Liver (tissue), 9 donors: ENCODE data around the gene TET3. TPM values are rescaled to one million over a fixed set of nuclear protein-coding genes. Genes with fewer than 3 reads are reported as not detected.

Source experiments
- DNase-seq: peaks from one replicate; pipeline ENCODE4 v3.0.0-alpha.2; 2017; ENCODE audit warnings: low spot score
- H3K27ac ChIP-seq, 2 donors: one replicate each; pipeline ENCODE4 v1.7.0; 2013; ENCODE audit warnings: inconsistent platforms in 2 of 2, low read length in 2 of 2, control low read depth in 1 of 2, low read depth in 1 of 2, mild to moderate bottlenecking in 1 of 2
- H3K27me3 ChIP-seq, 4 donors: one replicate each; pipeline versions ENCODE4 v1.6.1 to v1.7.0; 2013; ENCODE audit warnings: low read length in 3 of 4, inconsistent platforms in 1 of 4, mild to moderate bottlenecking in 1 of 4, moderate library complexity in 1 of 4; ENCODE audit not compliant: control insufficient read depth in 4 of 4, insufficient read depth in 4 of 4
- H3K36me3 ChIP-seq, 4 donors: one replicate each; pipeline versions ENCODE4 v1.6.1 to v1.7.0; 2013; ENCODE audit warnings: low read length in 3 of 4, mild to moderate bottlenecking in 3 of 4, low read depth in 1 of 4, moderate library complexity in 1 of 4; ENCODE audit not compliant: control insufficient read depth in 4 of 4, insufficient read depth in 3 of 4
- H3K4me1 ChIP-seq, 4 donors: one replicate each; pipeline versions ENCODE4 v1.6.1 to v1.7.0; 2013; ENCODE audit warnings: low read length in 3 of 4, mild to moderate bottlenecking in 3 of 4, moderate library complexity in 1 of 4; ENCODE audit not compliant: control insufficient read depth in 4 of 4, insufficient read depth in 4 of 4
- H3K4me3 ChIP-seq, 3 donors: one replicate each; pipeline versions ENCODE4 v1.6.1 to v1.7.0; 2013; ENCODE audit warnings: low read length in 3 of 3, control low read depth in 1 of 3, low read depth in 1 of 3, mild to moderate bottlenecking in 1 of 3
- H3K9ac ChIP-seq, 2 donors: one replicate each; pipeline ENCODE4 v1.7.0; 2013; ENCODE audit warnings: low read length in 2 of 2, mild to moderate bottlenecking in 2 of 2, moderate library complexity in 2 of 2, control low read depth in 1 of 2, low read depth in 1 of 2
- H3K9me3 ChIP-seq, 4 donors: one replicate each; pipeline versions ENCODE4 v1.6.1 to v1.7.0; 2013; ENCODE audit warnings: low read length in 3 of 4; ENCODE audit not compliant: control insufficient read depth in 4 of 4
- EGR1 ChIP-seq, 2 donors: IDR thresholded peaks; 2 replicates each; pipeline ENCODE4 v1.6.1; 2016 to 2018; ENCODE audit warnings: antibody characterized with exemption in 2 of 2, low read depth in 2 of 2
- FOXA1 ChIP-seq: IDR thresholded peaks from 2 replicates; pipeline ENCODE4 v1.6.1; 2016; ENCODE audit warnings: antibody characterized with exemption
- GABPA ChIP-seq, 2 donors: IDR thresholded peaks in 1 of 2; conservative IDR thresholded peaks in 1 of 2; 2 replicates each; pipeline ENCODE4 v1.6.1; 2016; ENCODE audit warnings: antibody characterized with exemption in 2 of 2, mild to moderate bottlenecking in 1 of 2, moderate library complexity in 1 of 2
- HNF4A ChIP-seq, 2 donors: conservative IDR thresholded peaks; 2 replicates each; pipeline ENCODE4 v1.6.1; 2016; ENCODE audit warnings: antibody characterized with exemption in 2 of 2, mild to moderate bottlenecking in 2 of 2
- JUND ChIP-seq, 2 donors: IDR thresholded peaks; 2 replicates each; pipeline ENCODE4 v1.6.1; 2016; ENCODE audit warnings: antibody characterized with exemption in 2 of 2
- MAX ChIP-seq: IDR thresholded peaks from 2 replicates; pipeline ENCODE4 v1.6.1; 2016; ENCODE audit warnings: antibody characterized with exemption
- NR2F2 ChIP-seq: IDR thresholded peaks from 2 replicates; pipeline ENCODE4 v1.6.1; 2016; ENCODE audit warnings: antibody characterized with exemption
- RAD21 ChIP-seq, 2 donors: IDR thresholded peaks; 2 replicates each; pipeline ENCODE4 v1.6.1; 2016; ENCODE audit warnings: antibody characterized with exemption in 2 of 2, mild to moderate bottlenecking in 2 of 2
- RXRA ChIP-seq, 2 donors: IDR thresholded peaks; 2 replicates each; pipeline ENCODE4 v1.6.1; 2017 to 2018; ENCODE audit warnings: antibody characterized with exemption in 2 of 2, mild to moderate bottlenecking in 1 of 2
- SP1 ChIP-seq: IDR thresholded peaks from 2 replicates; pipeline ENCODE4 v1.6.1; 2018; ENCODE audit warnings: antibody characterized with exemption, mild to moderate bottlenecking
- TAF1 ChIP-seq: conservative IDR thresholded peaks from 2 replicates; pipeline ENCODE4 v1.6.1; 2016; ENCODE audit warnings: antibody characterized with exemption, mild to moderate bottlenecking
- YY1 ChIP-seq: IDR thresholded peaks from 2 replicates; pipeline ENCODE4 v1.6.1; 2016; ENCODE audit warnings: antibody characterized with exemption, mild to moderate bottlenecking
- ZBTB33 ChIP-seq: IDR thresholded peaks from 2 replicates; pipeline ENCODE4 v1.6.1; 2016; ENCODE audit warnings: antibody characterized with exemption
- WGBS: extraction: QIAGEN DNeasy Blood & Tissue Kit; methylation state at CpG from one replicate; pipeline ENCODE4 v1.1.7; 2013; 5-methylcytosine and 5-hydroxymethylcytosine counted together
- polyA plus RNA-seq, 2 donors: library from polyadenylated mRNA; stranded (reverse) in 1 of 2; unstranded in 1 of 2; fragments of 200-250 nt in 1 of 2; fragments of >200 nt in 1 of 2; fragmentation: Nextera tagmentation in 1 of 2; extraction: Ambion mirVana in 1 of 2; gene quantifications; one replicate each; pipeline versions ENCODE4 v1.2.1 to v1.2.3, GENCODE V29; 2013 to 2015
- total RNA-seq, 2 donors: library from RNA; depleted of rRNA; stranded (reverse); fragments of >200 nt; gene quantifications; one replicate each; pipeline ENCODE4 v1.2.3, GENCODE V29; 2014
- TF ChIP-seq, protein P1 (sequence below): fragments of 150-350 bp; IDR thresholded peaks from 2 replicates; pipeline ENCODE4 v1.5.1; 2017; ENCODE audit warnings: improper control_type of control experiment, low read depth, low read length; ENCODE audit not compliant: missing input control
- TF ChIP-seq, protein P2 (sequence below): IDR thresholded peaks from 2 replicates; pipeline ENCODE4 v1.6.1; 2016; ENCODE audit warnings: antibody characterized with exemption
- TF ChIP-seq, protein P3 (sequence below): IDR thresholded peaks from 2 replicates; pipeline ENCODE4 v1.6.1; 2016; ENCODE audit warnings: antibody characterized with exemption, mild to moderate bottlenecking
- donor health status: healthy.
- donor health status: healthy.
- donor health status: healthy.
- donor health status: healthy.
- donor health status: healthy.

Gene TET3
- total and polyA plus RNA-seq, 4 donors: 0.89 to 16.2 (median 3.2) TPM

- Histone ChIP-seq H3K27ac (no peak overlapping the region), H3K36me3 (no peaks in the 10 kb centered on the region), H3K27me3 (no peaks in the 10 kb centered on the region), H3K9me3 (peaks cover 0 to 1% (median 0%) of the 10 kb centered on the region in 4 donors), H3K4me3 (no peak overlapping the region), H3K4me1 (peaks cover 0 to 7% (median 2%) of the 10 kb centered on the region in 4 donors), H3K9ac (no peak overlapping the region)
- DNase-seq: no peak
- WGBS: 91% methylated on average over 4 of the region's 4 CpGs
- no peak for TF ChIP-seq TAF1
- TF ChIP-seq FOXA1: no peak
- TF ChIP-seq RXRA (IDR thresholded peaks at IDR 0.05): no peak
- TF ChIP-seq EGR1 (IDR thresholded peaks at IDR 0.05; ENCODE audit: low read depth in 2 of 2): no peak
- no peak for TF ChIP-seq NR2F2
Measured at GRCh38 chr2:74024216-74024615, 39.5 kb downstream of the TET3 start.

GRCh38 chr2:74025971-74026612, 41.4 kb downstream of the TET3 start:
- Histone ChIP-seq H3K27me3 (no peaks in the 10 kb centered on the region), H3K4me1 (peaks cover 0 to 7% (median 2%) of the 10 kb centered on the region in 4 donors), H3K36me3 (no peaks in the 10 kb centered on the region), H3K27ac (no peak overlapping the region), H3K4me3 (no peak overlapping the region), H3K9ac (no peak overlapping the region), H3K9me3 (peaks cover 0 to 1% (median 0%) of the 10 kb centered on the region in 4 donors)
- peak; percentile 53 for DNase-seq
- WGBS: 66% methylated on average over 6 of the region's 6 CpGs
- TF ChIP-seq EGR1 (IDR thresholded peaks at IDR 0.05; ENCODE audit: low read depth in 2 of 2): no peak
- TF ChIP-seq, protein P1, sequence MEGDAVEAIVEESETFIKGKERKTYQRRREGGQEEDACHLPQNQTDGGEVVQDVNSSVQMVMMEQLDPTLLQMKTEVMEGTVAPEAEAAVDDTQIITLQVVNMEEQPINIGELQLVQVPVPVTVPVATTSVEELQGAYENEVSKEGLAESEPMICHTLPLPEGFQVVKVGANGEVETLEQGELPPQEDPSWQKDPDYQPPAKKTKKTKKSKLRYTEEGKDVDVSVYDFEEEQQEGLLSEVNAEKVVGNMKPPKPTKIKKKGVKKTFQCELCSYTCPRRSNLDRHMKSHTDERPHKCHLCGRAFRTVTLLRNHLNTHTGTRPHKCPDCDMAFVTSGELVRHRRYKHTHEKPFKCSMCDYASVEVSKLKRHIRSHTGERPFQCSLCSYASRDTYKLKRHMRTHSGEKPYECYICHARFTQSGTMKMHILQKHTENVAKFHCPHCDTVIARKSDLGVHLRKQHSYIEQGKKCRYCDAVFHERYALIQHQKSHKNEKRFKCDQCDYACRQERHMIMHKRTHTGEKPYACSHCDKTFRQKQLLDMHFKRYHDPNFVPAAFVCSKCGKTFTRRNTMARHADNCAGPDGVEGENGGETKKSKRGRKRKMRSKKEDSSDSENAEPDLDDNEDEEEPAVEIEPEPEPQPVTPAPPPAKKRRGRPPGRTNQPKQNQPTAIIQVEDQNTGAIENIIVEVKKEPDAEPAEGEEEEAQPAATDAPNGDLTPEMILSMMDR: no peak

DNA sequence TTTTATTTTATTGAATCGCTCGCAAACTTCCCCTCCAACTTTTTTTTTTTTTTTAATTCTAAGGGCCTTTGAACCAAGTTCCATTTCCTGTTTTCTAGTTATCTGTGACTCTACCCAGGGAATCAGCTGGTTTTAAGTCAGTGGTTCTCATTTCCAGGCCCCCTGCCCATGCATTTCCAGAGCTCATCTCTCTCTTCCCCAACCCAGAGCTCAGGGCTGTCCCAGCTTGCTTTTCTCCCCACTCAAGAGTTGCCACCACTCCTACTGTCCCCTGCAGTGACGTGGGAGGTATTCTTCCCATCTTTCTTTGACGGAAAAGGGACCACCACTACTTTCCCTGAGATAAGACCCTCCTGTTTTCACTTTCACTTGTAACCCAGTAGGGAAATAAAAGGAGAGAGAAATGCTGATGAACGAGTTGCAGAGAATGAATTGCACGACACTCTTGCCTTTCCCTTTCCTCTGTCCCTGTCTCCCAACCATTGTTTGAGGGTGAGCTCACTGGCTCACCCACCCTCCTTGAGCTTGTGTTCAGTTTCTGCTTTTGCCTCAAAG, 42.1 kb downstream of the TET3 start:
- Histone ChIP-seq H3K4me1 (peaks cover 0 to 7% (median 2%) of the 10 kb centered on the region in 4 donors), H3K36me3 (no peaks in the 10 kb centered on the region), H3K4me3 (no peak overlapping the region), H3K27ac (no peak overlapping the region), H3K27me3 (no peaks in the 10 kb centered on the region), H3K9ac (no peak overlapping the region), H3K9me3 (peaks cover 0 to 1% (median 0%) of the 10 kb centered on the region in 4 donors)
- TF ChIP-seq, protein P2, sequence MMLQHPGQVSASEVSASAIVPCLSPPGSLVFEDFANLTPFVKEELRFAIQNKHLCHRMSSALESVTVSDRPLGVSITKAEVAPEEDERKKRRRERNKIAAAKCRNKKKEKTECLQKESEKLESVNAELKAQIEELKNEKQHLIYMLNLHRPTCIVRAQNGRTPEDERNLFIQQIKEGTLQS: no peak
- TF ChIP-seq ZBTB33: no peak
- TF ChIP-seq TAF1: no peak
- no peak for TF ChIP-seq NR2F2
- TF ChIP-seq HNF4A (conservative IDR thresholded peaks at IDR 0.05): no peak
- TF ChIP-seq SP1: no peak
- no peak for TF ChIP-seq FOXA1
- TF ChIP-seq, protein P1: no peak
- TF ChIP-seq RXRA (IDR thresholded peaks at IDR 0.05): no peak
- no peak for TF ChIP-seq JUND (IDR thresholded peaks at IDR 0.05)
- TF ChIP-seq MAX: no peak
- TF ChIP-seq YY1: no peak
- TF ChIP-seq RAD21 (IDR thresholded peaks at IDR 0.05): no peak
- TF ChIP-seq GABPA (IDR thresholded peaks at IDR 0.05 in 1 of 2, conservative IDR thresholded peaks at IDR 0.05 in 1 of 2): no peak
- TF ChIP-seq, protein P3, sequence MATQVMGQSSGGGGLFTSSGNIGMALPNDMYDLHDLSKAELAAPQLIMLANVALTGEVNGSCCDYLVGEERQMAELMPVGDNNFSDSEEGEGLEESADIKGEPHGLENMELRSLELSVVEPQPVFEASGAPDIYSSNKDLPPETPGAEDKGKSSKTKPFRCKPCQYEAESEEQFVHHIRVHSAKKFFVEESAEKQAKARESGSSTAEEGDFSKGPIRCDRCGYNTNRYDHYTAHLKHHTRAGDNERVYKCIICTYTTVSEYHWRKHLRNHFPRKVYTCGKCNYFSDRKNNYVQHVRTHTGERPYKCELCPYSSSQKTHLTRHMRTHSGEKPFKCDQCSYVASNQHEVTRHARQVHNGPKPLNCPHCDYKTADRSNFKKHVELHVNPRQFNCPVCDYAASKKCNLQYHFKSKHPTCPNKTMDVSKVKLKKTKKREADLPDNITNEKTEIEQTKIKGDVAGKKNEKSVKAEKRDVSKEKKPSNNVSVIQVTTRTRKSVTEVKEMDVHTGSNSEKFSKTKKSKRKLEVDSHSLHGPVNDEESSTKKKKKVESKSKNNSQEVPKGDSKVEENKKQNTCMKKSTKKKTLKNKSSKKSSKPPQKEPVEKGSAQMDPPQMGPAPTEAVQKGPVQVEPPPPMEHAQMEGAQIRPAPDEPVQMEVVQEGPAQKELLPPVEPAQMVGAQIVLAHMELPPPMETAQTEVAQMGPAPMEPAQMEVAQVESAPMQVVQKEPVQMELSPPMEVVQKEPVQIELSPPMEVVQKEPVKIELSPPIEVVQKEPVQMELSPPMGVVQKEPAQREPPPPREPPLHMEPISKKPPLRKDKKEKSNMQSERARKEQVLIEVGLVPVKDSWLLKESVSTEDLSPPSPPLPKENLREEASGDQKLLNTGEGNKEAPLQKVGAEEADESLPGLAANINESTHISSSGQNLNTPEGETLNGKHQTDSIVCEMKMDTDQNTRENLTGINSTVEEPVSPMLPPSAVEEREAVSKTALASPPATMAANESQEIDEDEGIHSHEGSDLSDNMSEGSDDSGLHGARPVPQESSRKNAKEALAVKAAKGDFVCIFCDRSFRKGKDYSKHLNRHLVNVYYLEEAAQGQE: no peak
- TF ChIP-seq EGR1 (IDR thresholded peaks at IDR 0.05; ENCODE audit: low read depth in 2 of 2): no peak
- DNase-seq: no peak
- WGBS: 74% methylated on average over 6 of the region's 6 CpGs
